NCI-H510A (cell line): ENCODE data around the gene PIGA.
A peak's percentile ranks its signal among the peaks of the same experiment; 100 is the strongest.

Experiments used
- DNase-seq: peaks from one replicate; lab custom pipeline; 2025; lab: John Stamatoyannopoulos, UW

The PIGA gene, protein sequence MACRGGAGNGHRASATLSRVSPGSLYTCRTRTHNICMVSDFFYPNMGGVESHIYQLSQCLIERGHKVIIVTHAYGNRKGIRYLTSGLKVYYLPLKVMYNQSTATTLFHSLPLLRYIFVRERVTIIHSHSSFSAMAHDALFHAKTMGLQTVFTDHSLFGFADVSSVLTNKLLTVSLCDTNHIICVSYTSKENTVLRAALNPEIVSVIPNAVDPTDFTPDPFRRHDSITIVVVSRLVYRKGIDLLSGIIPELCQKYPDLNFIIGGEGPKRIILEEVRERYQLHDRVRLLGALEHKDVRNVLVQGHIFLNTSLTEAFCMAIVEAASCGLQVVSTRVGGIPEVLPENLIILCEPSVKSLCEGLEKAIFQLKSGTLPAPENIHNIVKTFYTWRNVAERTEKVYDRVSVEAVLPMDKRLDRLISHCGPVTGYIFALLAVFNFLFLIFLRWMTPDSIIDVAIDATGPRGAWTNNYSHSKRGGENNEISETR

DNA sequence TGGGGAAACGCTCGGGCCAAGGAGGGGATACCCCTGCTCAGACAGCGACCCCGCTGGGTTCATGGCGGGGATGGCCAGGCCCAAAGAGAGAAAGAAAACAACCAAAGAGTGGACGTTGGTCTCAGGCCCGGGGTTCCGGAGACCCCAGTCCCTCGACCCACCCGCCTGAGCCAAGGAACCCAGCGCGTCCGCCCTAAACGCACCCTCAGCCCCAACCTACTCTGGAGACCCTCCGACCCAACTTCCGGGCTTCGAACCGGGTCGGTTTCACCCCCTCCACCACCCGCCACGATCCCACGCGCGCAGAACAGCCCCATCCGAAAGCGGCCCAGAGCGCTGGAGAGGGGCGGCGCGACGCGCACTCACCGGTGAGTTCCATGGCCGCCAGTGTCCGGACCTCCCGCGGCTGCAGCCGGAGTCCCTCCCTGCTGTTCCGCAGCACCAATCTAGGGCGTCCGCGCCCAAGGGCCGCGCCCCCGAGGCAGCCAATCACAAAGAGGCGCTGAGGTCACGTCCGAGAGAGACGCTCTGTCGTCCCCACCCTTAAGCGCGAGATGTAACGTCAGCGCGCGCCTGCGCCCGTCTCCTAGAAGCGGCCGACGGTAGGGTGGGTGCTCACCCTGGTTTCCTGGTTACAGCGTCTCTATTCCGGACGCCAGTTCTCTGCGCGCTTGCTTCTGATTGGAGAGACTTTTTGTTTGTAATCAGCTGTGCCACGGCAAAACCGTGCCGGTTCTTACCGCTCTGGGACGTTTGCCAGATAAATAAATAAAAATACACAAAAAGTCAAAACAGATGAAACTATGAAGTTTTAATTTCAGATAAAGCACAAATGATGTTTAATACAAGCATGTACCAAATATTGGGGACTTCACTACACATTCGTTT, at the start of gene PIGA:
Gene PIGA, minus strand, starts transcription at position 389 of the 888 bp plus-strand sequence. CDS start 3,593 bp downstream, outside the sequence.
- peak; percentile 94 for DNase-seq

DNA sequence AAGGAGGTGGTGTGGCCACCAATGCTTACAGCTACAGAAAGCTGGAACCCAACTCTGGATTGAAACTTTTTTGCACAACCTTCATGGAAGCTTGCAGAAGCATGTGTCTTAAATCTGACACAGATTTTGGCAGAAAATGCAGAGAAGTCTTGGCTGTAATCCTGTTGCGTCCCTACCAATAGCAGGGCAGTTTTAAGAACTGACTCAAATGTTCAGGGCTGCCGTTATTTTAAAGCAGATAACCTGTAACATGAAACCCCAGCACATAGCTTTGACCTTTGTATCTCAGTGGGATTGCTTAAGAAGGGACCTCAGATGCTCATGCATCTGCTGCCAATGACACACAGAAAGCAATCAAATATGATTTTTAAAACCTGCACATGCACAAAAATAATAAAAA, 49.0 kb upstream of the PIGA start, which contains the start of gene VEGFD:
Gene VEGFD, minus strand, starts transcription at position 110 of the 400 bp plus-strand sequence. CDS start 467 bp downstream, outside the sequence.
- DNase-seq = no peak

DNA sequence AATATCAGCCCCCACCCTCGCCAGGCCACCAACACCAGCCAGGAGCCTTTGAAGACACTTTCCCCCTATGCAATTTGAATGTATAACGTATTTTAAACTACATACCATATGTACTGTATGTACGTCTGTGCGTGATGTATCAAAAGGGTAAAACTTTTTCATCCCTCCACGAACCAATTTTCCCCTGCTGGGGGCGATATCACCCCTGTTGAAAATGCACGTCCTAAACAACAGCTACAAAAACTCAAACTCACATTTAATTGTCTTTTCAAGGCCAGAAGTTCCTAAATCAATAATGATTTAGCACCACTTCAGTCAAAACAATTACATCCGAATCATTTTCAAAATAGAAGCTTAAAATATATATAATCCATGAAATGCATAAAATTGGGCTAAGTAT, 47.5 kb upstream of the PIGA start:
- DNase-seq = no peak

DNA sequence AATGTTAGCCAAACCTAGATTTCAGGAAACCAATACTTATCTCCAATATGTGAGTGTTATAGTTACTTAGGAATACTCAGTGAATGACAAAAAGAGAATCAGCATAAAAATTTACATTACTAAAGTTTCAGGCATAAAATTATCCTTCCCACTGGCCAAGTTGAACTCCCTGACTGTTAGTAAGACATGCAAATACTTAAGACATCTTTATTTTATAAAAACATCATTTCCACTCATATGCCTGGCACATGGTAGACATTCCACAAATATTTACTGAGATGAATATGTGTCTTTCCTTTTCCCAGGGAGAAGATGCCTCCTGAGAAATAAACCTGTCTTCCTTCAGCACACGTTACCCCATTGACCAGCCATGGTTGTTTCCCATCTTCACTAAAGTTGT, 41.6 kb upstream of the PIGA start:
- no peak for DNase-seq

DNA sequence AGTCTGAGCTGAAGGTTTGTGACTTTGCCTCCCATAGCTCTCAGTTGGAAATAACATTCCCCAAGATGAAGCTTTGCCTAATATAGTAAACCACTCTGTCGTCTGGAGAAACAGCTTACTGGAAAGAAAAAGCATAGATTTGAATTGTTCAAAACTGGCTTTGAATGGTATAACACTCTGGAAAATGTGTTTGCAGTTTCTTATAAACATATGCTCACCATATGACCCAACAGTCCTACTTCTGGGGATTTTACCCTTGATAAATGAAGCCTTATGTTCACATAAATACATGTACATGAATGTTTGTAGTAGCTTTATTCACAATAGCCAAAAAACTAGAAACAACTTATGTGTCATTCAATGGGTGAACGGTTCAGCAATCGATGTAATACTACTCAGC, 38.7 kb upstream of the PIGA start:
- no peak for DNase-seq

DNA sequence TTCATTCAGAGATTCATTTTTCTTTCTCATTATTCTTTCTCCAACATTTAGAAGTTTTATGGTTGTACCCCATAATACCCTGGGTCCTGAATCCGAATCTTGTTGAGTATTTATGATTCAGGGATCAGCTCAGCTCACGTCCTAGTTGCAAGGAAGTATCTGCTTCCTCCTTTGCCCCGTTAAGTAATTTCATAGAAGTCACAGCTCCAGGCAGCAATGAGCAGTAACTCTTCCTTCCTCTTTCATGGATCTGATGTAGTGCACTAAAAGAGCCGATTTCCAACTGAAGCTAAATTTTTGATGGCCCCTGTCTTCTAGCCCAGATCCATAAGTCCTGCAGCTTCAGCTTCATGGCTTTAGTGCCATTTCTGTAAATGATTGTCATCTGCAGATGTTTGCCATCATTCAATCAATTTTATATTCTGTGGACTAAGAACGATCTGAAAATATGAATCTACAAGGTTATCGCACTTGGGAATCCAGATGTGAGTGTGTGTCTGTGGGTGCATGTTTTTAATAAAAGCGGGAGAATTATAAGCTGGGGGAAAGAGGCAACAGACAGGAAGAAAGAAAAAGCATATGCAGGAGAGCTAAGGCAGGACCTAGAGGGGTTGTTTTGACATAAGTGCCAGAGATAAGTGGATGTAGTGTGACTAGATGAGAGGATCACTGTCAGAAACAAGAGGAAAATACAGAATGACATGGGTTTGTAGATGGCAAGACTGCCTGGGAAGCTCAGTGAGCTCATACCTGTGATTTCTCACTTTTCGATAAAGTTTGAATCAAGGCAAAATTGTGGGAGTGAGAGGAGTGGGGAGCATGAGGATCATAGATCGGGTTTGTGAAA, 31.4 kb upstream of the PIGA start:
- no peak for DNase-seq

DNA sequence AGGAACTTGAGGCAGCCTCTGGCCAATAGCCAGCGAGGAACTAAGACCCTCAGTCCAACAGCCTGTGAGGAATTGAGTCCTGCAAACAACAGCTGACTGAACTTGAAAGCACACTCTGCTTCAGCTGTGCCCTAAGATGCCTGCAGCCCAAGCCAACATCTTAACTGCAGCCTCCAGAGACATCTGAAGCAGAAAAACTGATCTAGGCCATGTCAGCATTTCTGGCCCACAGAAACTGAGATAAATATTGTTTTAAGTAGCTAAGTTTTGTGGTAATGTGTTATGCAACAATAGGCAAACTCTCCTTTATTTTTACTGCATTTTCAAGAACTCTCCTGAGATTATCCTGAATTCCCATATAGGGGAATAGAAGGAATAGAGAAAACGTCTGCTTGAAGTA, 24.4 kb upstream of the PIGA start:
- no peak for DNase-seq

DNA sequence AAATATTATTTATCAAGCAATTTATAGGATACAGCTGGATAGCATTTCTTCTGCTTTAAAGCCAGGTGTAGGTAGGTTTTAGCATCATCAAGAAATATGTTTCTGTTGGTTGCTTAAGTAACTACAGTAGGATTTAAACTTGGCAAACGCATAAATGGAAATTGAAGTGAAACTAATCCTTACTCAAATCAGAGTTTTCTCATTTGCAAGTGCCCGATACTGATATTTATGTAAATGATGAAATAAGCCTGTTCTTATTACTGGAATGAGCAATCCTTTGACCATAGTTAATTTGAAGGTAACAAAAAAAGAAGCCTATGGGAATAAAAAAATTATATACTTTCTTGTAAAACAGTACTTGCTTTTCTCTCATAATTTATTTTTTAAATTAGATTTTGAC, 23.2 kb upstream of the PIGA start:
- no peak for DNase-seq

DNA sequence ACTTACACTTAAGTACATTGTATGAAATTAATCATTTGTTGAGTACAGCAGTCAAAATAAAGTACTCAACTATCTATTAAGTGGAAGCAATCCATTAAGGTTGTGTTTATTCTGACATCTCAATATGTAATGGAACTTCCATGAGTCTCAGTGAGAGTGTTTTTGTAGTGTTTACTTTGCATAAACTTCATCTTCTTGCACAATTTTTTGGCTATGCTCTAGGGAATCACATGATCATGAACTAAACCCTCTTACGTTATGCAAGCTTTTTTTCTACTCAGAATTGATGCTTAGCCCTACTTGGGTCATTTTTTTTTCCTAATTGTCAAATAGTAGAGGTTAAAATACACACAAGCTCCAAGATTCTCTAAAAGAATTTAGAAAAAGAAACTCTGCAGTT, 21.1 kb upstream of the PIGA start:
- no peak for DNase-seq

DNA sequence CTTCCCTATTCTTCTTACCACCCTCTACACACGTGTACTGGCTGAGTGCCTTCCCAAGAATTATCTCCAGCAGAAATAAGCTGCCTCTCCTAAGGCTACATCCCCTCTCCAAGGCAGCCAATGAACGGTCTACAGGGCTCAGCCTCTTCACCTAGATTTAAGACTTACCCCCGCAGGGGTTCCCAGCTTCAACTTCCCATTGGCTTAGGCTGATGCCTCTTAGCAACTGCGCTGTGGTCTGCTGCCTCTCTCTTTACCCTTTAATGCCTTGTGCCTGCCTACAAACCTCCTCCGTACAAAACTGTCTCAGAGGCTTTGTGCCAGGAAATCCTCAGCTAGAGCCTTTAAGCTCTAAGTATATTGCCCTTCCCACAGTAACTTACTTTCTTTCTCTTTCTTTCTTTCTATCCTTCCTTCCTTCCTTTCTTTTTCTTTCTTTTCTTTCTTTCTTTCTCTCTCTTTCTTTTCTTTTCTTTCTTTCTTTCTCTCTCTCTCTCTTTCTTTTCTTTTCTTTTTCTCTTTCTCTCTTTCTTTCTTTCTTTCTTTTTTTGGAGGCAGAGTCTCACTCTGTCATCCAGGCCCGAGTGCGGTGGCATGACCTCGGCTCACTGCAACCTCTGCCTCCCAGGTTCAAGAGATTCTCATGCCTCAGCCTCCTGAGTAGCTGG, 15.1 kb upstream of the PIGA start:
- DNase-seq = no peak

DNA sequence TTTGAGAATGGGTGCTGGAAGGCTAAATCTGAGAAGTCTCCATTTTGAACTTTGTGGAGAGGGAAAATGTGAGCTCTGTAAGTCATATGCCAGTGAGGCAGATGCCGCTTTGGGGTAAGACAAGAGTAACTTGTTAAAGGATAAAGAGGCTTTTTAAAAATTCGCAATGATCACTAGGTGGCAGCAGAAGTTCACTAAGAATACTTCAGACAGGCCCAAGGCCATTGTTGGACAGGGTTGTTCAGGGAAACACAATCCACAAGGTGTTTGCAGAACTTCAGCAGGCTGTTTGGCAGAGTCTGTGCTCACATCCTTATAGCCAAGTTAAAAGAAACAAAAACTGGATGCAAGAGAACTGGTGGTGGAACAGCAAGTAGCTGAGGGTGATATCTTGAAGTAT, 13.7 kb upstream of the PIGA start:
- DNase-seq = peak; percentile 44

DNA sequence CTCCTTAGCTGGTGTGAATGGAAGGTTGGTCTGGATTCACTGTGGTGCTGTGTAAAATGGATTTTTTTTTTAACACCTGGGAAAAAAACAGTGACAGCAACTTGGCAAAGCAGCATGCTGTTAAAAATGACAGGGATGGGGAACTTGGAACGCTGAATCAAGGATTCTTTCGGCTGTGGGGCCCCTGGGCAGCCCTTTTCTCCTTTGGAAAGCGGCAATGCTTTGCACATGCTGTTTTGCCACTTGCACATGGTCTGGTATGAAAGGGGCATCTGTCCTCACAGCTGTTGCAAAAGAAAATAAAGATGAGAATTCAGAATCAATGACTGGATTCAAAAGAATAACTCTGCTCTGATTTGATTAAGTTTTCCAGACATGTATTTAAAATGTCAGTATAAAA, 10.7 kb upstream of the PIGA start:
- no peak for DNase-seq

DNA sequence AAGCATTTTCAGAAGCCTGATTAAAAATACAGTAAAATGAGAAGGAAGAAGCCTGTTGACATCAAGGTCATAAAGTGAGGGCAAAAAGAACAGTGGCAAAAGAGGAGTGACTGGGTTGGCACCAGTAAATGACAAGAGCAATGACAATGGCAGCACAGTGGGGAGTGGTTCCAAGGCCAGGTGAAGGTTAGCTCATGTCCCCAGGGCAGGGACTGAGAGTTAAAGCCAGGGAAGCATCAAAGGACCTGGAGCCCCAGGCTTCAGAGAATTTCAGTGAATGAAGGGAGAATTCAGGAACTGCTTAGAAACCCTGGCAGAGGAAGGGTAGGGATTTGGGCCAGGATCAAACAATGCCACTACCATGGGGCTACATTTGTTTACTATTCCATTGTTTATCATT, 8.8 kb upstream of the PIGA start:
- no peak for DNase-seq

DNA sequence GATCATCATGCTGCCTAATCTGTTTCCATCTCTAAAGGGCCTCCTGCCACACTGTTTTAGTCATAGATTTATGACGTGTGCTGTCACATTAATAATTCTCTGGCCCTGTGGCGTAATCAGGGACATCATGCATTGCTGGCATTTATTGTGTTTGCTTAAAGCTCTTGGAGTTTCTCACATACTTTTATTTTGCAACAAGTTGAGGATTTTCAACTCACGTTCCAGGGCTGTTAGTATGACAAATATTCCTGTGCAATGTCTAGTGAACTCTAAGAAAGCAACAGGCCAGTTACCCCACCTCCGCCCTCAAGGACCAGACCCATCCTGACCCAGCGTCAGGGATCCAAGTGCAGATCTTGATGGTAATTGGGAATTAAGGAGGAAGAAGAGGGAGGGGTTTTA, 7.8 kb upstream of the PIGA start:
- DNase-seq = no peak

DNA sequence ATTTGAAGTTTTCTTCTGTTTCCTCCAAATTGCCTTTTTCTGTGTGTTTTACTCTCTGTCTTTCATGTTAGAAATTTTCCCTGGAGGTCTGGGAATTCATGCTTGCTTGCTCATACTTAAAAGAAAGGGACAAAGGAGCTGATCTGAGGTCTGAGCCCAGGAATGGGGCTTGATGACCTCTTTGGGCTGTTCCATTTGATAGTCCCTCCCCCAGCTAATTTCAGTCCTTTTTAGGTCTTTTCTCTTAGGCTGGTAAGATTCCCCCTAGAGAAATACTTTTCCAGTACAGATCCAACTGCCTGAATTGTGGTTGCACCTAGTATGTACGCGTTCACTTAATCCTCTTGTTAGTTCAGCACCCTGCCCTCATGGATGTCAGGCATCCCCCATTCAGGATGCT, 5.5 kb upstream of the PIGA start:
- DNase-seq = no peak

DNA sequence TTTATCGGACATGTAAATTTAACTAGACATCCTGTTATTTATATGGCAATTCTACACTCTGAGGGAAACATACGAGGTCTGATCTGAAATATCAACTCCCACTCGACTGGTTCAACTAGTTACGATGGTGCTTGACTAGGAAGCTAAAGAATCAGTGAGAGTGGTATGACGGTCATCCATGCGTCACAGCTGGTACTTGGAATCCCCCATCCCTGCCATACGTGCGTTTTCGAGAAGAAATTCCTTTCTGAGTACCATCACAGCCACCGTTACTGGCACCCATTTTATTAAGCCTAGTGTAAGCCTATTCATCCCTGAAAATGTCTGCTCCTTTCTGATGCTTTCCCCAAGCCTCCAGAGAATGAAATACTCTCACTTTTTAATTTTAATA, 695 bp upstream of the PIGA start:
- peak; percentile 10 for DNase-seq

DNA sequence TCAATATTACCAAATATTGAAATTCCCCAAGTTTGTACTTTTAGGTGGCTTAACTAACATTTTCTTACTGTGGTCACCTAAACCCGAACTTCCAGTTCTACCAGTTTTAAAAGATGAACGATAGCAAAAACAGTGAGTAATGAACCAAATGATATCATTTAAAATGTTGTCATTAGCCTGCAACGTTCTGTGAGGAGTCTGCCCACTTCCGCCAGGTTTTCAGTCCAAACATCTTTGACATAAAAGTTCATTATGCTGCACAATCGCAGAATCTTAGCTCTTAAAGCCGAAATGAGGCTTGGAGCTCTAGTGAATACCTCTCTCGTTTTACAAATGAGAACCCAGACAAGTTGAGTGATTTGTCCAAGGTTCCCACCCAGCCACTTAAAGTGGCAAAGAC, 762 bp downstream of the PIGA start:
- no peak for DNase-seq

DNA sequence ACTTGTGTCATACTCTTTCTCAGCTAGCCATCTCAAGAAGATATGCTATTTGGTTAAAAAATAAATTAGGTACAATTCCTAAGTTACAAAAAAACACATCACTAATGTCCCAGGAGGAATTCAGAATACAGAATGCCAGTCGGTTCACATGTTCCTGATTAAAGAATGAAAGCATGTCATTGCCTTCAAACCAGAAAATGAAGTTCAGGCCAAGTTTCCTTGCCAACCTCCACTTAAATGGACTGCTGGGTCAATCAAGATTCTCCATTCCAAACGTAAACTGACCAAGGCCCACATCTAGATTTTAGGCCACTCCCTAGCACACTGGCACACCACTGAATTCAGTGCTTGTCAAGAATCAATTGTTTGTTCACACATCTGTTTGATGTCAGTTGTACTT, 6.5 kb downstream of the PIGA start:
- no peak for DNase-seq

DNA sequence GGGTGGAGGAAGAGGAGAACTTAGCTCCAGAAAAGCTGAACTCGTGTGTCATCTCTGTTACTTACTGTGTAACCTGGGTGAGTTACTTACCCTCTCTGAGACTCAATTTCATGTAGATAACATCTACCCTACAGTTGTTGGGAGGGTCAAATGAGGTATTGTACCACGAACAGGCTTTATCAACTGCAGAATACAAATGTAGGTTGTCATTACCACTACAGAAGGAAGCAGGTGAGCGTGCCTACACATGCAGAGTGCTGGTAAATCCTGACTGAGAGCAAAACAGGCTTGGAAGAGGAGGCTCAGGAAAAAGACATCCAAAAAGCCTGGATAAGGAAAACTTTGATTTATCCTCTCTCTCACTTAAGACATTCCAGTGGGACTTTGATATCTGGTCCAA, 7.2 kb downstream of the PIGA start:
- DNase-seq = no peak

DNA sequence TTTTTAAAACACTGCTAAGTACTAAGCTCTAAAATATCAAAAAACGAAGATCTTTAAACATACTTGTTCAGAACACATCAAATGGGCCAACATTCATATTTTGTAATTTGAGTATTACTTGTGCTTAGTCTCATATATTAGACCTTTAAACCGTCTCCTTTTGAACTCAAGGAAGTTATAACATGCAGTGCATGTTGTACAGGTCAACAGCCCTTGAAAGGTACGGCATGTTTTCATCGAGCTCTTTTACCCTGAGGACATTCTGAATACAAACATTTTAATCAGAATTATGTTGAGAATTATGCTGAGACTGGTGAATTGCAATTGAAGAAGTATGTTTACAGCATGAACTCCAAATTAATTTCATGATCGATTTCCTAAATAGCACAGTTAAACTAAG, 12.9 kb downstream of the PIGA start:
- DNase-seq = no peak

DNA sequence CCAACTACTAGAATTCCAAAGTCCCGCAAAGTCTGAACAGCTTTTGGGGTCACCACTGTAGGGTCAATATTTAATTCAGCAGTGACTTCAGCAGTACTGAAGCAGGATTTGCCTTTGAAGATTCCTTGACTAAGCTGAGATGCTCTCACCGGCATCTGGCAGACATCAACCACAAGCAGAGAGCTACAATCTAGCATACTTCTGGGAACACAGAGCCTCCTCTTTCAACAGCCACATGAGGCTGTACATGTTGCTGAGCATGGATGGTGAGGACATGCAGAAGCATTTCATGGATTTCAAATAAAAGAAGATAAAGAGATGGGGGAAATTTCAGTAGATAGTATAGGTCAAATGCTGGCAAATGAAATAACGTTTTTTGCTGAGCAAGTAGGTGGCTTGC, 13.3 kb downstream of the PIGA start:
- DNase-seq = no peak

DNA sequence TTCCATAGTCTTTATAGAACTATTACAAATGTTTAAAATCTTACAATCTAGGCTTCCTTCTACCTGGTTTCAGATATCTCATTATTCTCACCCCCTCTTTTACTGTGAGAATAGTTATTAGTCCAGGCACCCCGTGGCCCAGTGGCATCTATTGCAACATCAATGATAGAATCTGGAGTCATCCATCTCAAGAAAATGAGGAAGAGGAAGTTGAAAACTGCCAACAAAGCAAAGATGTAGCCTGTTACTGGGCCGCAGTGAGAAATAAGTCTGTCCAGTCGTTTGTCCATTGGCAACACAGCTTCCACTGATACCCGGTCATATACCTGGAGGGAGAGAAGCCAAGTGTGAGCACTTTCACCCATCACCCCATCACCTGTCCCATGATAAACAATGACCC, 13.9 kb downstream of the PIGA start:
- DNase-seq = no peak
